Measurements from ENCODE around the gene CER1.

DNA sequence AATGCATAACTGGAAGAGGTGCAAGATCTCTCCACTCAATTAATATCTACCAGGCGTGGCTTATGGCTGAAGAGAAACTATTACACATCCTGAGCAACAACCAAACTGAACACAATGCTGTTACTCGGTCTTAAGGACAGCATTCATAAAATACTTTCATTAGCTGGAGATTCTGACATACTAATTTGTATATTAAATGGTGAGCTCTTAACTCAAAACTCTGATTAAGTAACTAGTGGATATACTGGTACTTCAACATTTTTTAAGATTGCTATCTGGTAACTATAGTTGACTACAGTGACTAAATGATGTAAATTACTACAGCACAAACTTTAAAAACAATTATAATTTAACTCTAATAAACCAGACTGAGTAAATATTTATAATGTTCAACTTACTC, 45.1 kb downstream of the CER1 start:
- TF ChIP-seq BACH2 (CRISPR knock-in tag; IDR thresholded peaks at IDR 0.05; ENCODE audit: borderline replicate concordance) = no peak
- TF ChIP-seq RARB (CRISPR knock-in tag; IDR thresholded peaks at IDR 0.05) = no peak
- TF ChIP-seq, protein P1, sequence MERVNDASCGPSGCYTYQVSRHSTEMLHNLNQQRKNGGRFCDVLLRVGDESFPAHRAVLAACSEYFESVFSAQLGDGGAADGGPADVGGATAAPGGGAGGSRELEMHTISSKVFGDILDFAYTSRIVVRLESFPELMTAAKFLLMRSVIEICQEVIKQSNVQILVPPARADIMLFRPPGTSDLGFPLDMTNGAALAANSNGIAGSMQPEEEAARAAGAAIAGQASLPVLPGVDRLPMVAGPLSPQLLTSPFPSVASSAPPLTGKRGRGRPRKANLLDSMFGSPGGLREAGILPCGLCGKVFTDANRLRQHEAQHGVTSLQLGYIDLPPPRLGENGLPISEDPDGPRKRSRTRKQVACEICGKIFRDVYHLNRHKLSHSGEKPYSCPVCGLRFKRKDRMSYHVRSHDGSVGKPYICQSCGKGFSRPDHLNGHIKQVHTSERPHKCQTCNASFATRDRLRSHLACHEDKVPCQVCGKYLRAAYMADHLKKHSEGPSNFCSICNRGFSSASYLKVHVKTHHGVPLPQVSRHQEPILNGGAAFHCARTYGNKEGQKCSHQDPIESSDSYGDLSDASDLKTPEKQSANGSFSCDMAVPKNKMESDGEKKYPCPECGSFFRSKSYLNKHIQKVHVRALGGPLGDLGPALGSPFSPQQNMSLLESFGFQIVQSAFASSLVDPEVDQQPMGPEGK (CRISPR knock-in tag; IDR thresholded peaks at IDR 0.05; ENCODE audit: borderline replicate concordance) = no peak
- no peak for TF ChIP-seq CSRNP3 (CRISPR knock-in tag; IDR thresholded peaks at IDR 0.05)
- no peak for TF ChIP-seq OSR1 (CRISPR knock-in tag; IDR thresholded peaks at IDR 0.05)
- TF ChIP-seq ZFP30 (CRISPR knock-in tag; IDR thresholded peaks at IDR 0.05) = no peak
- TF ChIP-seq ZNF8 (CRISPR knock-in tag; IDR thresholded peaks at IDR 0.05) = no peak
- no peak for TF ChIP-seq ISL1 (CRISPR knock-in tag; IDR thresholded peaks at IDR 0.05)
- no peak for TF ChIP-seq CREB5 (CRISPR knock-in tag; IDR thresholded peaks at IDR 0.05; ENCODE audit: low read depth)
- no peak for TF ChIP-seq ARNTL (CRISPR knock-in tag; IDR thresholded peaks at IDR 0.05; ENCODE audit: borderline replicate concordance, low read depth)
- no peak for TF ChIP-seq ZC3H10 (CRISPR knock-in tag; IDR thresholded peaks at IDR 0.05)
- TF ChIP-seq SNAI2 (CRISPR knock-in tag; IDR thresholded peaks at IDR 0.05) = no peak
